ENCODE results near the gene ZCCHC14. TPM values are rescaled to one million over a fixed set of nuclear protein-coding genes. Genes with fewer than 3 reads are reported as not detected.

The ZCCHC14 gene
- total and polyA plus RNA-seq, 2 of the 13 experiments (the other 11 are each of a cell fraction or from before 2014, with no cell fraction given): 12.4 to 12.5 TPM

DNA sequence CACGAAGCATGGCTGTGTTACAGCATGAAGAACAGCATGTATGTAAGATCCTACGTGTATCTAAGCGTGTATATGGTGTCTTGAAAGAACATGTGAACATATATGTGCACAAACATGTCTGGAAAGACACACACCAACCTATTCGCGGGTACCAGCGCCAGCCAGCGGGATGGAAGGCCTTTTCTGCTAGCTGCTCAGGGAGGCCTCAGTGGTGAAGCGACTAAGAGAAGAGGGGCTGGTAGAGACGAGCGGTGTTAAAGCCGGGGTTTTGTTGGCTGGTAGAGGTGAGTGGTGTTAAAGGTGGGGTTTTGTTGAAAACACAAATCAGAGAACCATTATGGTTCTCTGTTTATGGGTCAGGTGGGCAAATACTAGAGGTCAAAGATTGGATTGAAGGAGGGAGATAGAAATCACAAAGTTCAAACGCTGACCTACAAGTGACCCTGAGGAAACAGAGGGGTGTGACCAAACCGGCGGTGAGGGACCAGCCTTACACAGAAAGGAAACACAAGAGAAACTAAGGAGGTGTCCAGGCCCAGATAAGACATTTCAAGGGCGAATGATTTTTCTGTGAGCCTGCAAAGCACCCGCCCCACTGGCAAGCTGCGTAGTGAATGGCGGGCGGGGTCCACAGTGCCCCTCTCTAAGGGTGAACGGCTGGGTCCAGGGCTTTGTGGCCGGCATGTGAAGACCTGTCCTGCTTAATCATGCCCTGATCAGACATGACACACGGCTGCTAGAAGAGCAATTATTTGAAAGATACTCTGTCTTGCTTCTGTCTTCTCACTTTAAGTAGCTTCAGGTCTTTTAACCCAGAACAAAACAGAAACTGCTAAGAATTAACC is 8.1 kb downstream of the ZCCHC14 start (continued):
- TF ChIP-seq, protein P1, sequence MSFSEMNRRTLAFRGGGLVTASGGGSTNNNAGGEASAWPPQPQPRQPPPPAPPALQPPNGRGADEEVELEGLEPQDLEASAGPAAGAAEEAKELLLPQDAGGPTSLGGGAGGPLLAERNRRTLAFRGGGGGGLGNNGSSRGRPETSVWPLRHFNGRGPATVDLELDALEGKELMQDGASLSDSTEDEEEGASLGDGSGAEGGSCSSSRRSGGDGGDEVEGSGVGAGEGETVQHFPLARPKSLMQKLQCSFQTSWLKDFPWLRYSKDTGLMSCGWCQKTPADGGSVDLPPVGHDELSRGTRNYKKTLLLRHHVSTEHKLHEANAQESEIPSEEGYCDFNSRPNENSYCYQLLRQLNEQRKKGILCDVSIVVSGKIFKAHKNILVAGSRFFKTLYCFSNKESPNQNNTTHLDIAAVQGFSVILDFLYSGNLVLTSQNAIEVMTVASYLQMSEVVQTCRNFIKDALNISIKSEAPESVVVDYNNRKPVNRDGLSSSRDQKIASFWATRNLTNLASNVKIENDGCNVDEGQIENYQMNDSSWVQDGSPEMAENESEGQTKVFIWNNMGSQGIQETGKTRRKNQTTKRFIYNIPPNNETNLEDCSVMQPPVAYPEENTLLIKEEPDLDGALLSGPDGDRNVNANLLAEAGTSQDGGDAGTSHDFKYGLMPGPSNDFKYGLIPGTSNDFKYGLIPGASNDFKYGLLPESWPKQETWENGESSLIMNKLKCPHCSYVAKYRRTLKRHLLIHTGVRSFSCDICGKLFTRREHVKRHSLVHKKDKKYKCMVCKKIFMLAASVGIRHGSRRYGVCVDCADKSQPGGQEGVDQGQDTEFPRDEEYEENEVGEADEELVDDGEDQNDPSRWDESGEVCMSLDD (CRISPR knock-in tag; IDR thresholded peaks at IDR 0.05; ENCODE audit: borderline replicate concordance): no peak
- TF ChIP-seq GTF3A (CRISPR knock-in tag; conservative IDR thresholded peaks at IDR 0.05): no peak
- TF ChIP-seq, protein P2, sequence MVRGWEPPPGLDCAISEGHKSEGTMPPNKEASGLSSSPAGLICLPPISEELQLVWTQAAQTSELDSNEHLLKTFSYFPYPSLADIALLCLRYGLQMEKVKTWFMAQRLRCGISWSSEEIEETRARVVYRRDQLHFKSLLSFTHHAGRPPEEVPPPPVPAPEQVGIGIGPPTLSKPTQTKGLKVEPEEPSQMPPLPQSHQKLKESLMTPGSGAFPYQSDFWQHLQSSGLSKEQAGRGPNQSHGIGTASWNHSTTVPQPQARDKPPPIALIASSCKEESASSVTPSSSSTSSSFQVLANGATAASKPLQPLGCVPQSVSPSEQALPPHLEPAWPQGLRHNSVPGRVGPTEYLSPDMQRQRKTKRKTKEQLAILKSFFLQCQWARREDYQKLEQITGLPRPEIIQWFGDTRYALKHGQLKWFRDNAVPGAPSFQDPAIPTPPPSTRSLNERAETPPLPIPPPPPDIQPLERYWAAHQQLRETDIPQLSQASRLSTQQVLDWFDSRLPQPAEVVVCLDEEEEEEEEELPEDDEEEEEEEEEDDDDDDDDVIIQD (CRISPR knock-in tag; IDR thresholded peaks at IDR 0.05; ENCODE audit: low read depth): no peak
- TF ChIP-seq SETDB1 (CRISPR knock-in tag; IDR thresholded peaks at IDR 0.05; ENCODE audit: borderline replicate concordance): no peak
- TF ChIP-seq ZNF777 (CRISPR knock-in tag; IDR thresholded peaks at IDR 0.05): no peak
- TF ChIP-seq ZNF776 (CRISPR knock-in tag; IDR thresholded peaks at IDR 0.05): no peak
- TF ChIP-seq ZNF264 (CRISPR knock-in tag; IDR thresholded peaks at IDR 0.05): 0 out of 2 replicates have a peak, but pooled peaks have one; percentile 27
- no peak for TF ChIP-seq AKNA (CRISPR knock-in tag; IDR thresholded peaks at IDR 0.05; ENCODE audit: borderline replicate concordance)
- TF ChIP-seq, protein P3, sequence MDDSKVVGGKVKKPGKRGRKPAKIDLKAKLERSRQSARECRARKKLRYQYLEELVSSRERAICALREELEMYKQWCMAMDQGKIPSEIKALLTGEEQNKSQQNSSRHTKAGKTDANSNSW (CRISPR knock-in tag; IDR thresholded peaks at IDR 0.05; ENCODE audit: borderline replicate concordance): no peak
- no peak for TF ChIP-seq CHCHD3 (CRISPR knock-in tag; IDR thresholded peaks at IDR 0.05)
- TF ChIP-seq KDM6A (CRISPR knock-in tag; IDR thresholded peaks at IDR 0.05; ENCODE audit: low read depth): no peak
- TF ChIP-seq MIXL1 (CRISPR knock-in tag; IDR thresholded peaks at IDR 0.05): no peak
- TF ChIP-seq PHB2 (IDR thresholded peaks at IDR 0.05; ENCODE audit: partially characterized antibody): no peak
- no peak for TF ChIP-seq ZNF564 (CRISPR knock-in tag; IDR thresholded peaks at IDR 0.05)
- TF ChIP-seq REXO4 (CRISPR knock-in tag; IDR thresholded peaks at IDR 0.05; ENCODE audit: borderline replicate concordance): no peak
- TF ChIP-seq TCF7 (IDR thresholded peaks at IDR 0.05; ENCODE audit: low read depth): peak; percentile 44; the same call in 1 of the 2 replicates
- TF ChIP-seq NRL (CRISPR knock-in tag; IDR thresholded peaks at IDR 0.05; ENCODE audit: borderline replicate concordance): no peak
- TF ChIP-seq CREM (IDR thresholded peaks at IDR 0.05): no peak
- TF ChIP-seq CREM (CRISPR knock-in tag; IDR thresholded peaks at IDR 0.05): no peak
- peak; percentile 63; the same call in 1 of the 2 replicates for TF ChIP-seq HOXA3 (CRISPR knock-in tag; IDR thresholded peaks at IDR 0.05)
- peak; percentile 98 for TF ChIP-seq RARA (CRISPR knock-in tag; IDR thresholded peaks at IDR 0.05)
- TF ChIP-seq ZNF670 (CRISPR knock-in tag; IDR thresholded peaks at IDR 0.05; ENCODE audit: borderline replicate concordance): no peak

All from HepG2 (cell line).